Measurements from ENCODE around the gene CST8. TPM values are rescaled to one million over a fixed set of nuclear protein-coding genes. Genes with fewer than 3 reads are reported as not detected.

The CST8 gene
- total and polyA plus RNA-seq, 10 donors, result not detected

DNA sequence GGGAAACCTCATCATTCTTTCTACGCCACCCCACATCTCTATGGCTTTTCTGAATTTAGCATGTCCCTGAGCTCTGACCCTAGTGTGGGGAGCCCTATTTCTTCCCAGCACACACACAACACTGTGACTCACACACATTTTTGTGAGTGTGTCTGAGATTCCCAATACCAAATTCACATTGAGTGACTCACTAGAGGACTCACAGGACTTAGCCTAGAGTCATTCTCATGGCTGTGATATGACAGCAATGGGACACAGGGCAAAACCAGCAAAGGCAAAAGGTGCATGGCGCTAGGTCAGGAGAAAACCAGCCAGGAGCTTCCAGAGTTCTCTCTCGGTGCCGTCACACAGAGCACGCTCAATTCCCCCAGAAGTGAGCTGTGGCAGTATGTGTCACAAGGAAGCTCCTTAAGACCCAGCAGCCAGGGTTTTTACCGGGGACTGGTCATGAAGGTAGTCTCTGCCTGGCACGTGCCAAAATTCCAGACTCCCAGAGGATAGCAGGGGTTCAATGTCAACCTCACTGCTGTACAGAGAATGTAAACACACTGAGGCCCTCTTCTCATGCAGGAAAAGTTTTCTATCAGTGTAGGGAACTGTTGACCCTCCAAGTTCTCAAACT lies 45.2 kb upstream of the CST8 start:
- DNase-seq, result no peak
- intact Hi-C loops (cut with DNase I; ENCODE audit: low total_unique reads), result no loop called here
- Histone ChIP-seq H3K4me3 (no peak overlapping the region), H3K36me3 (no peaks in the 10 kb centered on the region), H3K4me1 (peaks cover 0 to 5% (median 0%) of the 10 kb centered on the region in 6 donors), H3K9me3 (no peaks in the 10 kb centered on the region), H3K27me3 (replicated peaks in 1 of 7) (no peaks in the 10 kb centered on the region), H3K27ac (no peak overlapping the region)
- WGBS, 5 donors, result 89 to 95% (median 92%) methylated on average over 7 of the region's 7 CpGs
- TF ChIP-seq POLR2AphosphoS5 (IDR thresholded peaks at IDR 0.05) (no peak), POLR2A (IDR thresholded peaks at IDR 0.05) (no peak)
- TF ChIP-seq, protein P1, sequence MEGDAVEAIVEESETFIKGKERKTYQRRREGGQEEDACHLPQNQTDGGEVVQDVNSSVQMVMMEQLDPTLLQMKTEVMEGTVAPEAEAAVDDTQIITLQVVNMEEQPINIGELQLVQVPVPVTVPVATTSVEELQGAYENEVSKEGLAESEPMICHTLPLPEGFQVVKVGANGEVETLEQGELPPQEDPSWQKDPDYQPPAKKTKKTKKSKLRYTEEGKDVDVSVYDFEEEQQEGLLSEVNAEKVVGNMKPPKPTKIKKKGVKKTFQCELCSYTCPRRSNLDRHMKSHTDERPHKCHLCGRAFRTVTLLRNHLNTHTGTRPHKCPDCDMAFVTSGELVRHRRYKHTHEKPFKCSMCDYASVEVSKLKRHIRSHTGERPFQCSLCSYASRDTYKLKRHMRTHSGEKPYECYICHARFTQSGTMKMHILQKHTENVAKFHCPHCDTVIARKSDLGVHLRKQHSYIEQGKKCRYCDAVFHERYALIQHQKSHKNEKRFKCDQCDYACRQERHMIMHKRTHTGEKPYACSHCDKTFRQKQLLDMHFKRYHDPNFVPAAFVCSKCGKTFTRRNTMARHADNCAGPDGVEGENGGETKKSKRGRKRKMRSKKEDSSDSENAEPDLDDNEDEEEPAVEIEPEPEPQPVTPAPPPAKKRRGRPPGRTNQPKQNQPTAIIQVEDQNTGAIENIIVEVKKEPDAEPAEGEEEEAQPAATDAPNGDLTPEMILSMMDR (IDR thresholded peaks at IDR 0.05 in 8 of 11, conservative IDR thresholded peaks at IDR 0.05 in 3 of 11), result no peak

DNA sequence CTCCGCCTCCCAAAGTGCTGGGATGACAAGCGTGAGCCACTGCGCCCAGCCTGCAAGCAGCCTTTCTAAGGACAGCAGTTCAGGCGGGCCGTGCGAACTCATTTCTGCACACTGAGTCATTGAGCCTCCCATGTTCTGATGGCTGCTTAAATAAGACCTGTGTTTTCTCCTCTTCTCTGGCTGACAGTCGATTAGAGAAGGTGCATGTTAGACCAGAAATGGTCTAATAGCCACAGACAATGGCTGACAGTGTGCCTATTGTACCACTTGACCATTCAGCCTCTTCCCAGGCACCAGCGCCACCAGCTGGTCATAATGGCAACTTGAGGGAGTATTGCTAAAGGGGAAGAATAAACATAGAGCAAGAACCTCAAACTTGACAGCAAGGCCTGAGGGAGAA lies 44.4 kb upstream of the CST8 start:
- intact Hi-C loops (cut with DNase I; ENCODE audit: low total_unique reads), result no loop called here
- TF ChIP-seq, protein P1 (IDR thresholded peaks at IDR 0.05 in 8 of 11, conservative IDR thresholded peaks at IDR 0.05 in 3 of 11), result peak in 9 of 11 experiments; percentile 12 to 46 (median 22)
- TF ChIP-seq POLR2A (IDR thresholded peaks at IDR 0.05) (no peak), POLR2AphosphoS5 (IDR thresholded peaks at IDR 0.05) (no peak)
- Histone ChIP-seq H3K27ac (no peak overlapping the region), H3K4me3 (no peak overlapping the region), H3K9me3 (no peaks in the 10 kb centered on the region), H3K27me3 (replicated peaks in 1 of 7) (peaks cover 0 to under 1% (median 0%) of the 10 kb centered on the region in 7 donors), H3K36me3 (no peaks in the 10 kb centered on the region), H3K4me1 (peaks cover 0 to 5% (median 0%) of the 10 kb centered on the region in 6 donors)
- DNase-seq, result peak; percentile 71
- 76 to 83% (median 80%) methylated on average over 8 of the region's 8 CpGs for WGBS, 5 donors

DNA sequence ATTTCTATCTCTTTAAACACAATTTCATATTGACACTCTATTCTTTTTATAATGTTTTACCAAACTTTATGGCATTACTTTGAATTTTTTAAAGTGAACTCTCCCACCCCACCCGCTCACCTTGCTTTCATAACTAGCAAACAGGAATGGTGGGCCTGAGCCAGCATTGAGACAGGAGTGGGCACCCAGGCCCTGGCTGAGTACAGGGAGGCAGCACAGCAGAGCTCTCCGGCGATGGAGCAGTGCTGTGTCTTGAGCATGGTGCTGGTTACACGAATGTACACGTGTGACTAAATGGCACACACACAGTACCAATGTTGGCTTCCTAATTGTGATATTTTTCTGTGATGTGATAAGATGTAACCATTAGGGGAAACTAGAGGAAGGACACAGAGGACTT lies 42.8 kb upstream of the CST8 start:
- no peak for TF ChIP-seq POLR2AphosphoS5 (IDR thresholded peaks at IDR 0.05)
- TF ChIP-seq, protein P1 (IDR thresholded peaks at IDR 0.05 in 8 of 11, conservative IDR thresholded peaks at IDR 0.05 in 3 of 11), result no peak
- TF ChIP-seq POLR2A (IDR thresholded peaks at IDR 0.05), result no peak
- peak; percentile 63 for DNase-seq
- H3K27me3 ChIP-seq (replicated peaks in 1 of 7), result peaks cover 0 to 4% (median 0%) of the 10 kb centered on the region in 7 donors
- no peaks in the 10 kb centered on the region for H3K9me3 ChIP-seq
- no peaks in the 10 kb centered on the region for H3K36me3 ChIP-seq
- no peak overlapping the region for H3K4me3 ChIP-seq
- intact Hi-C loops (cut with DNase I; ENCODE audit: low total_unique reads), result no loop called here
- no peaks in the 10 kb centered on the region for H3K4me1 ChIP-seq
- no peak overlapping the region for H3K27ac ChIP-seq
- 92 to 95% (median 93%) methylated on average over 5 of the region's 5 CpGs for WGBS, 5 donors

DNA sequence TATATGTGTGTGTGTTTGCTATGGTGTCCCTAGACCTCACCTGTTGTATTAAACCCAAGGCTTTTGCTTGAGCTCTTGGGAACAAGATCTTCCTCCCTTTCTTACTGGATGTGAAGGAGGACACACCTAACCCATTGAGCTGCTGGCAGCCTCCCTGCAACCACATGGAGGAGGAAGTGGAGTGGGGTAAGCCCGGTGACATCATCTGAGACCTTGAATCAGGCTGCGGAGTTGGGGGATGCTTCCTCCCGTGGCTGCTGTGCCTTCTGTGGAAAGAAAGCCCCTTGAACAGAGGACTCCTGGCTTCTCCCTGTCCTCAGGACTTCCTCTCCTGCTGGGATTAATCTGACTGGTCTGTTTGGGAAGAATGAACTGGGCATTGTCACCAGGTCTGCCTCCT lies 41.5 kb upstream of the CST8 start:
- Histone ChIP-seq H3K4me3 (no peak overlapping the region), H3K9me3 (no peaks in the 10 kb centered on the region), H3K36me3 (no peaks in the 10 kb centered on the region), H3K27me3 (replicated peaks in 1 of 7) (peaks cover 0 to 6% (median 0%) of the 10 kb centered on the region in 7 donors), H3K27ac (no peak overlapping the region), H3K4me1 (no peaks in the 10 kb centered on the region)
- TF ChIP-seq POLR2AphosphoS5 (IDR thresholded peaks at IDR 0.05), result no peak
- no peak for TF ChIP-seq POLR2A (IDR thresholded peaks at IDR 0.05)
- no peak for DNase-seq
- WGBS, 5 donors, result 4 to 45% (median 15%) methylated on average over 3 of the region's 3 CpGs
- intact Hi-C loops (cut with DNase I; ENCODE audit: low total_unique reads), result no loop called here

Data from spleen (tissue), 11 donors.